CD4-positive, alpha-beta T cell treated with Interleukin-4 for 1 hour (primary cell): ENCODE measurements around the gene ZNF530.

ENCODE experiments used
- DNase-seq, 2 donors: peaks; one replicate each; pipeline ENCODE4 v3.0.0-alpha.2; 2020 to 2022

The ZNF530 gene

DNA sequence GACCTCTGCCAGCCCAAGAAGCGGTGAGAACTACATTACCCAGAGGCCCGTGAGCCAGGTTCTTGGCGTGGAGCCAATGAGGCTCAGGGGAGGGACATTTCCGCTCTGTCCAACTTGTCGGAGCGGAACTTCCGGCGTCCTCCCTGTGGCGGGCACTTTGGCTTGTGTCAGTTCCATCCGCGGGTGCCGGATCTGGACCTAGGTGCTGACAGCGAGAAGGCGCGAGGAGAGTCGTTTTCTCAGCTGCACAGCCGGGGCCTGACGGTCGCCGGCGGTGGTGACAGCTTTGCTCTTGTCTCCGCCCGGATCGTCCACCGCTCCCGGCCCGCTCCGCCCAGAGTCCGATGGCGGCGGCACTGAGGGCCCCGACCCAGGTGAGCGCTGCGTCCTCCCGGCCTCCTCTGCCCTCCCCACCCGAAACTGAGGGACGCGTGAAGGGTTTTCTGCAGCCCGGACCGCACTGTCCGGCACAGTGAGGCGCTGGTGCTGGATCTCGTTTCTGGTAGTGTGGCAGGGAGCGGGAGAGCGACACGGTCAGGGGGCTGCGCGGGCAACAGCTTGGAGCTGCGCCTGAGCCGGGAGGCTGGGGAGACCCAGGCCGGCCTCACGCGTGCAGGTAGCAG lies at the start of gene ZNF530:
ZNF530 (plus strand) TSS at position 125 of the 623 bp plus-strand sequence. CDS start 4,461 bp downstream, outside the sequence.
- DNase-seq: peak; percentile 89

DNA sequence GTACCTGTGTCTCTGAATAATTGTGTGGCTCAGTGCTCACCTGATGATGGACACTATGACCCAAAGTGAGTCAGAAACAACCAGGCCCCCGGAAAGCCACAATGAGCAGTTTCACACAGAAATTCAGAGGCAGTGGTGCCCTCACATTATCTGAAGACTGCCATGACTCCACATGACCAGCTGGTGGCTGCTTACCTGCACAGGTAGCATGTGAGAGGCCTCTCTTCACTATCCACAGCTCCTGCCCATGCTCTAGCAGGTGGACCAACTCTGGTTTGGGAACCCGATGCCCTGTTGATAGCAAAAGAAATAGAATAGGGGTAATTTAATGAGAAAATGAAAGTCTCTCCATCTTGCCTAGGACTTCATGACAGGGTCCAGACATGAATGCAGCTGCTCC lies 47.3 kb upstream of the ZNF530 start:
- DNase-seq: no peak

DNA sequence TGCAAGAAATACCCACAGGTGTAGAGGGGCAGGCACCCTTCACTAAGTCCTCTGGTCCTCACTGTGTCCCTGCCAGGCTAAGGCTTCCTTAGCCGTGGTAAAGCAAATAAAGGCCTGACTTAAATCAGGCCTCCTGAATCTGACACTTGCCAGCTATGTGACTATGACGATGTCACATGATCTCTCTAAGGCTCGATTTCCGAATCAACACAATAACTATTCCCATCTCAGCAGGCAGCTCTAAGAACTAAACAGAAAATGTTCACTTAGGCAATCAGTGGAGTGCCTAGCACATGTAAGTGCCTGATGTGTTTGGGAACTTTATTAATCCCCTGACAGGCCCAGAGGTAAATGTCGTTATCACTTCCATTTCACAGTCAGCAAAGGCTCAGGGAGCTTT lies 42.0 kb upstream of the ZNF530 start:
- DNase-seq: no peak

DNA sequence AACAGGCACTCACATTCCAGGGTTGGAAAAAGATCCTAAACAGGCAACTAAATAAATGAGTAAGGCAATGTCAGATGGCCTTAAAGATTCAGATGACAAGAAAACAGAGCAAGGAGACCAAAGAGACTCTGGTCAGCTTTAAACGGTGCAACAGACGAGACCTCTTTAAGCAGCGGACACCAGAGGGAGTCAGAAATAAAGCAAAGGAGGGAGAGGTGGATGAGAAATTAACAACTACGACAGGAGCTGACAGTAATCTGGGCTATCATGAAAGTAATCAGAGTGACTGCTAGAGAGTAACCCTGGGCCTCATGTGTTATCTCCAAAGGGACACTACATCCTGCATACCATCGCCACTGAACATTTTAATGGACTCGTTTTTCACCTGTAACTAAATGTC lies 41.2 kb upstream of the ZNF530 start:
- DNase-seq: no peak

DNA sequence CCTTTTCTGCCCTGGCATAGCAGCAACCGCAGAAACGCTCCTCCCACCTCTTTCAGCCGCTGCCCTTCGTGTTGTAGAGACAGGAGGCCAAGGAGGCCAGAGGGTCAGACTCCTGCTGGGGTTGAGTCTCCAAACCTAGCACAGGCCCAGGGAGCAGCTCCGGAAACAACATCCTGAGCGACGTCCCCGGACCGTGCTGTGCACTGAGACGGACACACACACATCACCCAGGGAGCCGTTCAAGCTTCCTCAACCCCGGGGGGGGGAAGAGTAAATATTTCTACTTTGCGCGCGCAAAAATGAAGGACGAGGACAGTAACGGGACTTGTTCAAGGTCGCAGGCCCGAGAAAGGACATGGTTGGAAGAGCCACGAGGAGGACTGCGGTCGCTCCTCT lies 40.7 kb upstream of the ZNF530 start:
- peak in 1 of 2 donors; percentile 13 for DNase-seq

DNA sequence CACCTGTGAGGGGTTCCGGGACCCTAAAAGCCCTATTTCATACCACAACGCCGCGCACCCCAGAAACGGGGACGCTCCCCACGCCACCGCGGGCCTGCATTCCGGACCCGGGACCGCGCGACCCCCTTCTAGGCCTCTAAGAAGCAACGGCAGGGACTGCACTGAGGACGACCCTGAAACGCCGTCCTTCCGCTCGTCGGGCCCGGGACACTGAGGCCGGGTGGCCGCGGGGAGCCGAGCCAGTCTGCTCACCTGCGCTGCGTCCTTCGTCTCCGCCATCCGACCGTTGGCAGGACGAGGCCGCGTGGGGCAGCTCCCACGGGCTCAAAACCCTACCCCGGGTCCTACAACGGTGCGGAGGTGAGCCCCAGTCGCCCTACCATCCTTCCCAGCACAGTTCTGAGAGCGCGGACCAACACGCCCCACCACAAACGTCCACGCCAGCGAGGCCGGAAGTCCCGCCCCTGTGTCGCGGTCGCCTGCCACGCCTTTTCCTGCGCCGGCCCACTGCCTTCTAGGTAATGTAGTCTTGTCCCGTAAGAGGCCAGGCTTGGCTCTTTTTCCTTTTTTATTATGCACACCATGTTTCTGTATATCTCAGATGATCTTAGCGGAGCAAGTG lies 40.2 kb upstream of the ZNF530 start, which contains the start of gene ZNF550:
ZNF550 (minus strand) TSS at position 460 of the 622 bp plus-strand sequence; CDS start at position 279, 181 bp downstream.
- DNase-seq: peak; percentile 89 to 90

DNA sequence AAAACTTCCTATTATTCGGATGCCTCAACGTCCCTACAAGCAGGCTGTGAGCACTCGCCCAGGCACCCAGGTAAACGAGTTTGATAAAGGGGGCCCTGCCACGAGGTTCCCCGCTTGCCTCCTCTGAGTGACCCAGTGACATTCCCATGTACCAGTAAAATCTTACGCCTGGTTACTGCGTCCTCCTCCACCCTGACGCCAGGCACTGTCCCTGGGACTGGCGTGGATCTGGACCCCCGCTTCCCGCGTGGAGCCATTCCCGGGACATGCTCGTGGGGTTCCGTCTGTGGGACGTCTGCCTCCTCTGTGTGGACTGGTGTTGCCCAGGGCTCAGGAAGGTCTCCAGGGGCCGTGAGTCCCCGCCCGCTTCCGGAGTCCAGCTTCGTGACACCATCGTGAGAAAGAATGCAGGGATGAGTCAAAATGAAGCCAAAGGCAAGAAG lies 39.6 kb upstream of the ZNF530 start:
- DNase-seq: no peak

DNA sequence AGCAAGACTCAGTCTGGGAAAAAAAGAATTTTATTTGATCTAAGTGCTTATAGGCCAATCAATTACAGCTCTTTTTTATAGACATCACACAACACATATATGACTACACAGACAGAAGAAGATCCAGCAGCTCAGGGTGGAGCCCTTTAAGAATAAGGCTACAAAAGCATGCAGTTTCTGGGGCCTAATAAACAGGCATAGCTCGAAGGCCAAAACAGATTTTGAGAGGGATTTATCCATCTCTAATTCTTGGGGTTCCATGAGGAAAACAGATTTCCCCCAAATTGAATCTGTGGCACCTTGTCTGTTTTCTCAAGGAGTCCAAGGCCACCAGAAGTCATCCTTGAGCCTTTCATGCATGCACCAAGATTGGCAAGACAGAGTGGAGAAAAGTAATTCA lies 36.1 kb upstream of the ZNF530 start:
- no peak for DNase-seq

DNA sequence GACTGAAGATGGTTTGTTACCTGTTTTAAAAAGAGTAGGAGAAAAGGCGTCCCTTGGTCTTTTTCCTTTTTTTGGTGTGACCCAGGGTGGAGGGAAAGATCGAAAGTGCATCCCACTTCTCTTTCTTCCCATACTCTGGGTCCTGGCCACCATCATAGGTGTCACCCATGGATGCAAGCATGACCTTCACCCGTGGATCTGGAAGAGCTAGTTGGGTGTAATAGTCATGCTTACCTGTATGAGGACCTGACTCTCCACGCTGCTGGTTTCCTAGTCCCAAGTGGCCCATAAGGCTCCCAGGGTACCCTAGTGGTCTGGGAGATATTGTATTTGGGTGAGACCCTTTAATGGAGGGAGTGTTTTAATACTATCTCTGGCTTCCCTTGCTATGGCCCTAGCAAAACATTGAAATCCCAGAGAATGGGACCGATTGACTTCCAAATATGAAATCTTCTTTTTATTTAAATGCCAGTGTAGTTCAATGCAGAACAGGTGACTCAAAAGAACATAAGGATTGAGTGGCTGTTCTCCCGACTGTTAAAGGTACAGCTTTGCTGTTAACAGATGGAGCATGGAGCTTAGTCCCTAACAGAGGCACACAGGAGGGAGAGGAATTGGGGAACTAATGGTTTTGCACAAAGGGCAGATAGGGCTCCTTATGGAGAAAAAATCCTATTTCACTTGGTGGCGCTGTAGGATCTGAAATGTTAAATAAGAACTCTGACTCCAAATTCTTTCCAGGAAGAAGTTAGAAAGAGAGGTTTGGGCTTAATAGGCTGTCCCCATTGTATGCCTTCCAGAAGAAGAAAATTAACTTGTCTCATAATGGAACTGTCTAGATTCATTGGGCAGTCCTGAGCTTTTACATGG lies 33.1 kb upstream of the ZNF530 start:
- DNase-seq: no peak

DNA sequence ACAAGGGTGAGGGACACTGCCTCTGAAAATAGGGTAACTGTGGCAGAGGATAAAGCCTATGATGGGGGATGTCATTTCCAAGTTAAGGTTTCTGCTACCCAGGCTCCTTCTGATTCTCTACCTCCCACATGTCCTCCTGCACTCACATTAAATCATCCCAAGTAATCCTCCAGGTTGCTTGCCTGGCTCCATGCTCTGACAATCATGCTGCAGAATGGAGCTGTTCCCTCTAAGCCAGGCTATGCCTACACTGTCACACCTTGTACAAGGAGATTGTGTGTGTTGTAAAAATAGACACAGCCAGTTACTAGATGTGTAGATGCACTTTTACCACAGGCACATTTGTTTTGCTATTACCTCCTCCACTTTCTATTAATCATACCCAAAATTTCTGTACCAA lies 29.0 kb upstream of the ZNF530 start:
- no peak for DNase-seq

DNA sequence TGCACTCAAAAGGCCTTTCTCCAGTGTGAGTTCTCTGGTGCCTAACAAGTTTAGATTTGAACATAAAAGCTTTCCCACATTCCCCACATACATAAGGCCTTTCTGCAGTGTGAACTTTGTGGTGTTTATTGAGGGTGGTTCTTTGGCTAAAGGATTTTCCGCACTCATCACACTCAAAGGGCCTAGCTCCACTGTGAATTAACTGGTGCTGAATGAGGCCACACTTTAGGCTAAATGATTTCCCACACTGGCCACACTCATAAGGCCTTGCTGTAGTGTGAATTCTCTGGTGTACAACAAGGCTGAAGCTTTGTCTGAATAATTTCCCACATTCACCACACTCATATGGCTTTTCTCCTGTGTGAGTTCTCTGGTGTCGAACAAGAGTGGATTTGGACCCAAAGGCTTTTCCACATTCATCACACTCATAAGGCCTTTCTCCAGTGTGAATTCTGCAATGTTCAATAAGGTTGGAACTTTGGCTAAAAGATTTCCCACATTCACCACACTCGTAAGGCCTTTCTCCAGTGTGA lies 27.2 kb upstream of the ZNF530 start:
- no peak for DNase-seq

DNA sequence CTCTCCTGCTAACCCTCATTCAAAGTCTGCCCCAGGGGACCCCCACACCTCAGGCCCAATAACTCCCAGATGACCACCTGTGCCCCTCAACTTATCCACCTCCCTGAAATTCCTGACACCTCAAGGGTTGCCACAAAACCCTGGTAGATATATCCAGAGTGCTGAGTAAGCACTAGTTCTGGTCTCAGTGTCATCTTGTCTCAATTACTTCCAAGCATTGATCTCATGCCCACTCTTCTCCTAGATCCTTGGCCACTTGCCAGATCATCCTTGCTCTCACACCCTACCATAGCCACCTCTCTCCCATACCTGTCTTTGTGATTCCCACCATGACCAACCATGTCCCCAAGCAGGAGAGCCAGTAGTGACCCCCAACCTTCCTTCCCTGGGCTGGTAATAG lies 23.0 kb upstream of the ZNF530 start:
- DNase-seq: no peak

DNA sequence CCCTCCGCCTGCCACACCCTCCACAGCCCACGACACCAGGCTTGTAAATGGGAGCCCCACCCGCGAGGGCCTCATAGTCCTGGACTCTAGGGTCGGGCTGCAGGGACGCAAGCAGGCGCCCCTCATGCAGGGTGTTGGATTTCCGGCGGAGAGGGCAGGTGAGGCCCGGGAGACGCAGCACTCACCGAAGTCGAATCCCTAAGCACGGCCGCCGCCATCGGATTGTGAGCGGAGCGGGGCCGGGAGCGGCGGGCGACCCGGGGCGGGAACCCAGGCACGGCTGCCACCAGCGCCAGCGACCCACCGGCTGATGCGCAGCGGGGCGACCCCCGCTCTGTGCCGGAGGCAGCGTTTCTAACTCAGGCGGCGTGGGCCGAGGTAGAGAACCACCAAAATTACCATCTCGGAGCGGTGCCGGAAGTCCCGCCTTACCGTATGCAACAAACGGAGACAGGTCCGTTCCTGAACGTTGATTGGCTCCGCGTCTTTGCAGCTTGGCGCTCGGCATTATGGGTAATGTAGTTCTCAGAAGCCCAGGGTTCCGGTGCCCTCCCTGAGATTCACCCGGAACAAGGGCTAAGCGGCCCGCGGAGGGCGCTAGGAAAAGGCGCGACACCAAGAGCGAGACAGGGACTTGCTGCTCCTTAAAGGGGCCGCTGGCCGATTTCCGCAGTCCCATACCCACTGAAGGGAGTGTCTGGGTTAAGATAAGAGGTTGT lies 21.0 kb upstream of the ZNF530 start, which contains the start of gene ZNF416:
ZNF416 (minus strand) TSS at position 425 of the 719 bp plus-strand sequence; CDS start at position 218, 207 bp downstream.
- DNase-seq: peak; percentile 99

DNA sequence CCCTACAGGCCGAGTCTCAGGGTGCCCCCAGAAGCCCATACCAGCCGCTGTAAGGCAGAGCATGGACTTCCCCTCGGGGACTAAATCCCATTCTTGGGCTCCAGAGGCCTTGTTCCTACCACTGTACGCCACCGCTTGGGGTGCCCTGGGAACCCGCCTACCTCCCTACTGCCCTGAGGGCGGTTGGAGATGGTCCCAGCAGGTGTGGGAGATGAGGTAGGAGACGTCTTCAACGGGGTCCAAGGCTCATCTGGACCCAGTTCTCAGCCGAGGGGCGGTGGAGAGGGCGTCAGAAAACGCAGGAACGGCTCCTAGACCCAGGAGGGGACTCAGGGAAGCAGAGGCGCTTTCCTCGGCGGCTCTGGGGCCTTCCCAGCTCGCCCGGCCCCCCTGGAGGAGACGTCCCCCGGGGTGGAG lies 16.6 kb upstream of the ZNF530 start:
- no peak for DNase-seq

DNA sequence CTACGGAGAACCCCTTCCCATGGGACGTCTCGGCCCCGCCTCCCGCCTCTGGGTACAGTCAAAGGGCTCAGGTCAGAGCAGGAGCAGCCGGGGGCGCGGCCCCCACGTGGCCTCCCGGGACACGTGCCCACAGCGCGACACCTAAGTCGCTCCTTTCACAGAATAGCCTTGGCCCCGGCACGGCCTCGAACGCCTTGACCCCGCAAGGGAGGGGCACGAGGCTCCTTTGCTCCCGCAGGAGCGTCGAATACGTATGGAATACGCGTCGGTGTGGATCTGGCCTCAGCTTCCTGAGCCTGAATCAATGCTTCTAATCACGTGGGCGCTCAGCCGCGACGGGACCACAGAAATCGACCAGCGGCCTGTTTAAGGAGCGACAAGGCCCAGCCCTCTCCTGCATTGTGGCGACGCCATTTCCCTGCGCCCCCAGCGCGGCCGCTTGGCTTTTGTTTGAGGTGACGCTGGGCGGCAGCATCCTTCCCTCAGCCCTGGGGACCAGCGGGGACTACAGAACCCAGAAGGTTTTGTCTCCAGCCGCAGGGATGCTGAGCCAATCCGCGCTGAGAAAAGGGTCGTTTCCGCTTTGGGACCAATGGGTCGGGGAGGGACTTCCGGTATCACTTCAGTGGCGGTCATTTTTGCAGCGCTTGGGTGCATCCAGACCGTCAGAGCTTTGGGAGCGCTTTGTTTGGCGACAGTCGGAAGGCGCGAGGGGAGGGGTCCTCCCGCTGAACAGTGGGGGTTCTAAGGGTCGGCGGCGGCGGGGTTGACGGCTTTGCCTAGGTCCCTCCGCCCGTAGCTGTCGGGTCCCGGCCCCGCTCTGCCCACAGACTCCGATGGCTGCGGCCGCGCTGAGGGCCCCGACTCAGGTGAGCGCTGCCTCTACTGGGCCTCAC lies 15.9 kb upstream of the ZNF530 start, which contains the start of gene ZIK1:
ZIK1 (plus strand) TSS at position 625 of the 896 bp plus-strand sequence; CDS start at position 837, 212 bp downstream.
- DNase-seq: peak; percentile 93 to 95

DNA sequence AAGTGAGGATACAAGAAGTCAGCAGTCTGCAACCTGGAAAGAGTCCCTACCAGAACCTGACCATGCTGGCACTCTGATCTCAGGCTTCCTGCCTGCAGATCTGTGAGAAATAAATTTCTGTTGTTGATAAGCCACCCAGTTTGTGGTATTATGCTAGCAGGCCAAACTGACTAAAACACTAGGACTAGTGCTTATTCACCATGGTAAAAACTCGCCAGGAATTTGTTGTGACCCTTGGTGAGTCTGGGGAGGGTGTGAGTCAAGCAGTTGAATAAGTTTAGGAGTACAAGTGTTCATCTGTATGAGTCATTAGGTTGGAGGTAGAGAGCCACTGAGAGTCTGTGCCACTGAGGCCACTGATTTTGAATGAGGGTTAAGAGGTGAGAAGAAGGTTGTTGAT lies 12.2 kb upstream of the ZNF530 start:
- no peak for DNase-seq

DNA sequence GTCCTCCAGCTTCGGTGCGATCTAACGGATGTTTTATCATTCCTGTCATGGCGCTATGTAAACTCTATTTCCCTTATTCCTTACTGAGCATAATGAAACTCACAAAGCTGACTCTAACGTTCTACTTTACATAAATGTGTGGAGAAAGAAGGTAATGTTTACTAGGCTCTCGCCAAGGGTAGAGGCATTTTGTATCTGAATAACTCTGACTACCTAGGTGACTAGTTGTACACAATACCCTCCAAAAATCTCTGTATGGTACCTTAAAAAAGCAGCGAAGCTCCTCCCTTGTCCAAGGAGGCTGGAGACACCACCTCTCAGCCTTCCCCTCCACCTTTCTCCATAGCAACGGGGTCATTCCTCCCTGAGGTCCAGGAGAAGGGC lies 316 bp upstream of the ZNF530 start:
- no peak for DNase-seq

DNA sequence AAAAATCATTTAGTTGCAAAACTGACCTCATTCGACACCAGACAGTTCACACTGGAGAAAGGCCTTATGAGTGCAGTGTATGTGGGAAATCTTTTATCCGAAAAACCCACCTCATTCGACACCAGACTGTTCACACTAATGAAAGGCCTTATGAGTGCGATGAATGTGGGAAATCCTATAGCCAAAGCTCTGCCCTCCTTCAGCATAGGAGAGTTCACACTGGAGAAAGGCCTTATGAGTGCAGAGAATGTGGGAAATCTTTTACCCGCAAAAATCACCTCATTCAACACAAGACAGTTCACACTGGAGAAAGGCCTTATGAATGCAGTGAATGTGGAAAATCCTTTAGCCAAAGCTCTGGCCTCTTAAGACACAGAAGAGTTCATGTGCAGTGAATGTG lies 7.2 kb downstream of the ZNF530 start:
- DNase-seq: no peak

DNA sequence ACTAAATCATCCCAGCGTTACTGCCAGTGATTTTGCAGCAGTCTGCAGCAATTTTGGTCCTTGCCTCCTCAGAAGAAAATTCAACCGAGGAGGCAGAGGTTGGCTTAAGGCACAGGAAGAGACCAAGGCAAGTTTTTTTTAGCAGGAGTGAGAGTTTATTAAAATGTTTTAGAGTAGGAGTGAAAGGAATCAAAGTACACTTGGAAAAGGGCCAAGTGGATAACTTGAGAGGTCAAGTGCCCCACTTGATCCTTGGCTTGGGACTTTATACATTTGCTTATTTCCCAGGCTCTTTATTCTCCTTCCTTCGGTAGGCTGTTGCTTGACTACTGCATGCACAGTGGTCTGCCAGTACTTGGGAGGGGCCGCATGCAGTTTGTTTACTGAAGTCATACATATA lies 11.4 kb downstream of the ZNF530 start:
- no peak for DNase-seq

DNA sequence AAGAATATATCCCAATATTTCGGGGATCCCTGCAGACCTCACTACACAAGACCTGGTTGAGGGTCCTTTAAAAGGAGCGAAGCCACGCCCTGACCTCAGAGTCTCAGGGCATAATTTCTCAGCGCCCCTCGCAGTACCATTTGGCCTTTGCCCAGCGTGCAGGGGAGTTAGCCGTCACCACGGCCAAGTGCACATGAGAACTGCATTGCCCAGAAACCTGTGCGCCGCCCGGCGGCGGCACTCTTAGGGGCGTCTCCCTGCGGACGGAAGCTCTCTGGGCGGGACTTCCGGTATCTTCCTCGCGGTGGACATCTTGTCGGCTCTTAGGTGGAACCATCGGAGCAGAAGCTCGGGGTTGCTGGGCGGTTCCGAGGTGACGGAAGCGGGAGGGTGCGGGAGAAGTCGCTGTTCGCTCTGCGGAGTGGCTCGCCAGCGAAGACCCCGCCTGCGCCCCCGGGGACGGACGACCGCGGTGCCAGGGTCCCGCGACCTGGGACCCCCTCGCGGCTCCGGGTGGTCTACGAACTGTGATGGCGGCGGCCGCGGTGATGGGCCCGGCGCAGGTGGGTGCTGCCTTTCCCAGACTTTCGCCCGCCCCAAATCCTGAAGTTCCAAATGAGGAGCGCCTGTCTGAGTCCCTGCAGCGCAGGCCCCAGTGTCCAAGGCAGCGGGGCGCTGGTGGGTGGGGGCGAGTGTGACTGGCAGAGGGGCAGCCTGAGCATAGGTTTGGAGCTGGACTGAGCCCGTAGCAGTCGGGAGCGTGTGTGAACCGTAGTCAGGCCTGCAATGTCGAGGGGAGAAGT lies 14.5 kb downstream of the ZNF530 start, which contains the start of gene ZNF134:
ZNF134 (plus strand) TSS at position 302 of the 803 bp plus-strand sequence. CDS start 5,227 bp downstream, outside the sequence.
- DNase-seq: peak; percentile 92 to 94
